ENCODE measurements around the gene NCAPH2.

The NCAPH2 gene

DNA sequence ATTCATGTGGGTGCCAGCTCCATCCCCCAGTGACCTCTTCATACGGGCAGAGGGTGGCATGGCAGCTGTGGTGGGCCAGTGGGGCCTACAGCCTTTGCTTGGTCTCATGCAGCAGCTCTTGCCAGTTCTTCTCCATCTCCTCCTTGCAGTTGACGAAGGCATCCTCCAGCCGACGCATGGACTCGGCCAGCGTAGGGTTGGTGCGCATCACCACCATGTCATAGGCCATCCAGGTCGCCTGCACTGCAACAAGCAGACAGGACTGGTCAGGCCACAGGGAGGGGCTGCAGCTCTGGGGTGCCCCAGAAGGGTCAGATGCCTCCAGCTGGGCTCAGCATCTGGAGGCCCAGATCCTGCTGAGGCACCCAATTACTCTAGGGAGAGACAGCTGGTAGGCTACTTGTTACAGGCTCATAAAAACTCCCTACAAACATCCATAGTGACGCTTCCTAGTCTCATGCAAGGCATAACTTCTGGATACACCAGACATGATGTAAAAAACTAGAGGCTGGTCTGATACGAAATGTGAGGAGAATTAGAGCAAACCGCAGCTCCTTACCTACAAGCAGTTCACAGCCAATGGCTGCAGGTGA is 43.2 kb downstream of the NCAPH2 start:
- POLR2A ChIA-PET (ENCODE audit: low non-redundant PET) = interaction anchor here (0.6 kb wide), 1 partner anchor 20 kb away, joined by 8 read pairs; no protein-coding TSS in a partner anchor
- DNase-seq (ENCODE audit: low spot score) = no peak

DNA sequence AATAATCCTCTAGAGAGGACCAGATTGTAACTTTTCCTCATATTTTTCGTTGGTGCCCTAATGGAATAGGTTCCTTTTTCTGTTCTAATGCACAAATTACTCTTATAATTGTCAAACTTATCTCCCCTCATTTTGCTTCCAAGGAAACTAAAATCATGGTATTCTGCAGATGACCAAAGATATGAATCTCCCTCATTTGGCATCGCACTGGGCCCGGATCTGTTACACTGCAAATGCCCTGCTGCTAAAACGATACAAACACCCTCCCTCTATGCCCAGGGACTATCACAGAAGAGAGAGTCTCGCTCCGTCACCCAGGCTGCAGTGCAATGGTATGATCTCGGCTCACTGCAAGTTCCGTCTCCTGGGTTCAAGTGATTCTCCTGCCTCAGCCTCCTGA is 45.3 kb downstream of the NCAPH2 start:
- H3K27ac ChIP-seq = no peak overlapping the region
- ChIA-PET CTCF (interaction anchor here (1.1 kb wide), 1 partner anchor 68 kb away, joined by 3 read pairs; no protein-coding TSS in a partner anchor), POLR2A (ENCODE audit: low non-redundant PET) (interaction anchor here (0.7 kb wide), 1 partner anchor 11 kb away, joined by 5 read pairs; no protein-coding TSS in a partner anchor)
- TF ChIP-seq, protein P1, sequence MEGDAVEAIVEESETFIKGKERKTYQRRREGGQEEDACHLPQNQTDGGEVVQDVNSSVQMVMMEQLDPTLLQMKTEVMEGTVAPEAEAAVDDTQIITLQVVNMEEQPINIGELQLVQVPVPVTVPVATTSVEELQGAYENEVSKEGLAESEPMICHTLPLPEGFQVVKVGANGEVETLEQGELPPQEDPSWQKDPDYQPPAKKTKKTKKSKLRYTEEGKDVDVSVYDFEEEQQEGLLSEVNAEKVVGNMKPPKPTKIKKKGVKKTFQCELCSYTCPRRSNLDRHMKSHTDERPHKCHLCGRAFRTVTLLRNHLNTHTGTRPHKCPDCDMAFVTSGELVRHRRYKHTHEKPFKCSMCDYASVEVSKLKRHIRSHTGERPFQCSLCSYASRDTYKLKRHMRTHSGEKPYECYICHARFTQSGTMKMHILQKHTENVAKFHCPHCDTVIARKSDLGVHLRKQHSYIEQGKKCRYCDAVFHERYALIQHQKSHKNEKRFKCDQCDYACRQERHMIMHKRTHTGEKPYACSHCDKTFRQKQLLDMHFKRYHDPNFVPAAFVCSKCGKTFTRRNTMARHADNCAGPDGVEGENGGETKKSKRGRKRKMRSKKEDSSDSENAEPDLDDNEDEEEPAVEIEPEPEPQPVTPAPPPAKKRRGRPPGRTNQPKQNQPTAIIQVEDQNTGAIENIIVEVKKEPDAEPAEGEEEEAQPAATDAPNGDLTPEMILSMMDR (conservative IDR thresholded peaks at IDR 0.05; ENCODE audit: low read depth) = no peak
- no peak for DNase-seq (ENCODE audit: low spot score)

More for the DNA sequence above, 43.2 kb downstream of the NCAPH2 start:
- no peak overlapping the region for H3K27ac ChIP-seq
- CTCF ChIA-PET = interaction anchor here (0.5 kb wide), 1 partner anchor 26 kb away, joined by 3 read pairs; the partner anchor contains the start of gene SCO2
- TF ChIP-seq, protein P1 (conservative IDR thresholded peaks at IDR 0.05; ENCODE audit: low read depth) = no peak

DNA sequence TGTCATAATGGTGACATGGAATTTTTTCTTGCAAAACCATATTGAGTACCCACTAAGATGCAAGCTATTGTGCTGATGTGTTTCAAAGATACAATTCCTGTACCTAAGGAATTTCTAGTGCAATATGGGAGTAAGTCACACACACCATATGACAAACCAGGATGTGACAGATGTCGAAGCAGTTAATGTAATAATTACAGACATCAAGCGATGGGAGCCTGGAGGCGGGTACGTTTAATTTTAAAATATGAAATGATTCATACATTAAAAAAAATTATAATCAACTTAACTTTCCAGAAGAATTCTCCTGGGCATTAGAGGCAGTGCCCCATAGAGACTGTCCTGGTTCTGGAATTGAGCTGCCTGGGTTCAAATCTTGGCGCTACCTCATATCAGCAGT is 48.7 kb downstream of the NCAPH2 start:
- no peak for DNase-seq (ENCODE audit: low spot score)
- no peak overlapping the region for H3K27ac ChIP-seq
- POLR2A ChIA-PET (ENCODE audit: low non-redundant PET) = no interaction called here
- CTCF ChIA-PET = no interaction called here
- TF ChIP-seq, protein P1 (conservative IDR thresholded peaks at IDR 0.05; ENCODE audit: low read depth) = no peak

DNA sequence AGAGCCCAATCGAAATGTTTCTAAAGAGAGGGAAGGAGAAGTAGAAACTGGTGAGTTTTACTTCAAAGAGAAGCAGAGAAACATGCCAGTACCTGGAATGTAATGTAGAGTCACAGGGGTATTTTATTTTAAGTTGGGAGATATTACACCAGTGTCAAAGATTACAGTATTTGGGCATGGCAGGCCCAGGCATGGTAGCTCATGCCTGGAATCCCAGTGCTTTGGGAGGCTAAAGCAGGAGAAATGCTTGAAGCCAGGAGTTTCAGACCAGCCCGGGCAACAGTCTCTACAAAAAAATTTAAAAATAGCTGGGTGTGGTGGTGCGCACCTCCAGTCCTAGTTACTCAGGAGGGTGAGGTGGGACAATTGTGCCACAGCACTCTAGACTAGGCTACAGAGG is 52.0 kb downstream of the NCAPH2 start:
- POLR2A ChIA-PET (ENCODE audit: low non-redundant PET) = no interaction called here

DNA sequence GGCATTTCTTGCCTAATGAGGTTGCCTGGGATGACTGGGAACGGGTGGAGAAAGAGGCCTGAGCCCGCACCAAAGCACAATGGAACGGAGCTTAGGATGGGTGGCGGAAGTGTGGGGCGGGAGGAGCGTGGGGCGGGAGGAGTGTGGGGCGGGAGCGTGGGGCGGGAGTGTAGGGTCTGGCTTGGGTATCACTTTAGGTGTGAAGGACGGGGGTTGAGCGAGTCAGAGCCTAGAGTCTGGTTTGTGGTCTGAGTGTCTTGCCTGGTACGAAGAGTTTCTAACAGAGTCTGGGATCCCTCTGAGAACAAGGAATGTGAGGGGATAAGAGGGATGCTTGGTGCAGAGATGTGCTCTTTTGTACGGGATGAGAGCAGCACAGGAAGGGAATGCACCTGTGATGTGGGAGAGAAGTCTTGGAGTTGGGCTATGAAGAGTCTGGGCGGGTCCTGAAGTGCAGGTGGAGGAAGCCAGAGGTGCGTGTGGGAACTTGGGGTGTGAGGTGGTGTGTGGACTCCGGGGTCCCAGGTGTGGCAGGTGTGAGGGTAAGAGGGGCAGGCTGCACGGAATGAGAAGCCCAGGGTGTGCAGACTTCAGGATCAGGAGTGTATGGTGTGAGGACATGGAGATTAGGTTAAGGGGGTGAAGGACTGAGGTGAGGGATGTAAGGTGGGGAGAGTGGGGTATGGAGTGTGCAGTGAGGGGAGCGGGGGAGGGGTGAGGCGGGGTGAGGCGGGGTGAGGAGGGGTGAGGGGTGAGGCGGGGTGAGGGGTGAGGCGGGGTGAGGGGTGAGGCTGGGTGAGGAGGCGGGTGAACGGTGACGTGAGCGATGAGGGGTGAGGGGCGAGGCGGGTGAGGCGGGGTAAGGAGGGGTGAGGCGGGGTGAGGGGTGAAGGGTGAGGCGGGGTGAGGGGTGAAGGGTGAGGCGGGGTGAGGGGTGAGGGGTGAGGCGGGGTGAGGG is 53.7 kb downstream of the NCAPH2 start:
- TF ChIP-seq, protein P1 (conservative IDR thresholded peaks at IDR 0.05; ENCODE audit: low read depth) = no peak
- CTCF ChIA-PET = no interaction called here
- H3K27ac ChIP-seq = peak overlapping the region; percentile 40
- POLR2A ChIA-PET (ENCODE audit: low non-redundant PET) = no interaction called here
- no peak for DNase-seq (ENCODE audit: low spot score)

More for the DNA sequence above, 52.0 kb downstream of the NCAPH2 start:
- H3K27ac ChIP-seq = peak overlapping the region; percentile 85
- CTCF ChIA-PET = no interaction called here
- no peak for DNase-seq (ENCODE audit: low spot score)
- TF ChIP-seq, protein P1 (conservative IDR thresholded peaks at IDR 0.05; ENCODE audit: low read depth) = no peak

Data from RWPE1 (cell line).